Central memory CD8-positive, alpha-beta T cell (primary cell): ENCODE measurements around the gene TMPRSS5.

ENCODE experiments used
- ATAC-seq: fragments of 150-1000 bp; cut with Tn5 transposase; replicated peaks from 2 replicates; pipeline ENCODE4 v1.10.0; 2022; ENCODE audit warnings: mild to moderate bottlenecking, moderate FRiP score, moderate number of reproducible peaks; ENCODE audit not compliant: poor library complexity, severe bottlenecking; ENCODE audit errors: extremely low read depth
- DNase-seq, 2 donors: peaks; one replicate each; pipeline ENCODE4 v3.0.0; 2021; ENCODE audit warnings: low spot score in 2 of 2
- H3K27ac Mint-ChIP-seq: one replicate; pipeline ENCODE4 v1.8.0; 2022; ENCODE audit warnings: low read depth, mild to moderate bottlenecking, moderate library complexity, mixed read lengths
- H3K27me3 Mint-ChIP-seq: one replicate; pipeline ENCODE4 v1.8.0; 2022; ENCODE audit warnings: mixed read lengths
- H3K36me3 Mint-ChIP-seq: one replicate; pipeline ENCODE4 v1.8.0; 2022; ENCODE audit warnings: mild to moderate bottlenecking, moderate library complexity, mixed read lengths; ENCODE audit not compliant: insufficient read depth
- H3K4me1 Mint-ChIP-seq: one replicate; pipeline ENCODE4 v1.8.0; 2022; ENCODE audit warnings: mixed read lengths
- H3K4me3 Mint-ChIP-seq: one replicate; pipeline ENCODE4 v1.8.0; 2022; ENCODE audit warnings: mild to moderate bottlenecking, moderate library complexity, mixed read lengths
- H3K9me3 Mint-ChIP-seq: one replicate; pipeline ENCODE4 v1.8.0; 2022; ENCODE audit warnings: mixed read lengths

Gene TMPRSS5

DNA sequence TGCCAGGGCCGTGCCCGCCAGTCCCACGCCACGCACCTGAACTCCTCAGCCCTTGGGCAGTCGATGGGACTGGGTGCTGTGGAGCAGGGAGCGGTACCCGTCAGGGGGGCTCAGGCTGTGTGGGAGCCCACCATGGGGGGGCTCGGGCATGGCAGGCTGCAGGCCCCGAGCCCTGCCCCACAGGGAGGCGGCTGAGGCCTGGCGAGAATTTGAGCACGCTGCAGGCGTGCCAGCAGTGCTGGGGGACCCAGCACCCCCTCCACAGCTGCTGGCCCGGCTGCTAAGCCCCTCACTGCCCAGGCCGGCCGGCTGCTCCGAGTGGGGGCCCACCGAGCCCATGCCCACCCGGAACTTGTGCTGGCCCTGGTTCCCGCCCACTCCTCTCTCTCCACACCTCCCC lies 56.8 kb downstream of the TMPRSS5 start:
- ATAC-seq (no peak), DNase-seq (no peak)
- peaks cover 47% of the 10 kb centered on the region for H3K27me3 Mint-ChIP-seq
- H3K27ac Mint-ChIP-seq: no peak overlapping the region
- no peaks in the 10 kb centered on the region for H3K9me3 Mint-ChIP-seq
- no peaks in the 10 kb centered on the region for H3K36me3 Mint-ChIP-seq
- H3K4me3 Mint-ChIP-seq: no peak overlapping the region
- H3K4me1 Mint-ChIP-seq: no peaks in the 10 kb centered on the region

DNA sequence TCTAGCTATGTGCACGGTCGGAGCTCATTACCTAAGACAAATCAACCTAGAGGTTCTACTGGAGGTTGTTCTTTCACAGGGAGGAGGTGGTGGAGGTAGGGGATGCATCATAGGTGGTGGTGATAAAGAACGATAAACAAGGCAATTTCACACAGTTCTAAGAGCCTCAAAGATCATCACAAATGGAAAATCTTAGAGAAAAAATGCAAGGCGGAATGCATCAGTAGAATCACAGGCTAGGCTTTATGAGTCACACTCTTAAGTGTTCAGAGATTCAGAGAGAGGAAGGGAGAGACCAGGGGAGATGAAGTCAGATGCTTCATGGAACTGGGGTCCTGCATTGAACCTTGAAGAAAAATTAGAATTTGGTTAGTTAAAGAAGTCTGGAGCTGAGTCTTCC lies 58.3 kb downstream of the TMPRSS5 start:
- no peak overlapping the region for H3K4me3 Mint-ChIP-seq
- peaks cover 39% of the 10 kb centered on the region for H3K27me3 Mint-ChIP-seq
- no peaks in the 10 kb centered on the region for H3K36me3 Mint-ChIP-seq
- ATAC-seq (no peak), DNase-seq (no peak)
- no peak overlapping the region for H3K27ac Mint-ChIP-seq
- no peaks in the 10 kb centered on the region for H3K4me1 Mint-ChIP-seq
- no peaks in the 10 kb centered on the region for H3K9me3 Mint-ChIP-seq

DNA sequence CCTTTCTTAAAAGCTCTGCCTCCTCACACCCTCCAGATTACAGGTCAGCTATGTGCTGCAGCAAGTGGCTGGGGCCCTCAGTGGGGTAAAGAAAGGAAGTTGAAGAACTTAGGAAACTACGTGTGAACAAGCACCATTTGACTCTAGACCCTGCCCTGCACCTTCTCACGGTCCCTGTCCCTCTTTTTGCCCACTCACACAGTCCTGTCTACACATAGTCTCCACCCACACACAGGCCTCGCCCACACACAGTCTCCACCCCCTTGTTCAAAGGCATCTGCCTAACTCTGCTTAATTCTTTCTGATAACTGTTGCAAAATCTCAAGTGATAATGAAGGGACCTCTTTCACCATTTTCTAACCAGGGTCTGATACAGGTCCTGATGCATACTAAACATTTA lies 59.0 kb downstream of the TMPRSS5 start:
- Mint-ChIP-seq H3K4me3 (no peak overlapping the region), H3K27ac (no peak overlapping the region), H3K4me1 (no peaks in the 10 kb centered on the region), H3K9me3 (no peaks in the 10 kb centered on the region), H3K36me3 (no peaks in the 10 kb centered on the region), H3K27me3 (peaks cover 37% of the 10 kb centered on the region)
- ATAC-seq (no peak), DNase-seq (no peak)

DNA sequence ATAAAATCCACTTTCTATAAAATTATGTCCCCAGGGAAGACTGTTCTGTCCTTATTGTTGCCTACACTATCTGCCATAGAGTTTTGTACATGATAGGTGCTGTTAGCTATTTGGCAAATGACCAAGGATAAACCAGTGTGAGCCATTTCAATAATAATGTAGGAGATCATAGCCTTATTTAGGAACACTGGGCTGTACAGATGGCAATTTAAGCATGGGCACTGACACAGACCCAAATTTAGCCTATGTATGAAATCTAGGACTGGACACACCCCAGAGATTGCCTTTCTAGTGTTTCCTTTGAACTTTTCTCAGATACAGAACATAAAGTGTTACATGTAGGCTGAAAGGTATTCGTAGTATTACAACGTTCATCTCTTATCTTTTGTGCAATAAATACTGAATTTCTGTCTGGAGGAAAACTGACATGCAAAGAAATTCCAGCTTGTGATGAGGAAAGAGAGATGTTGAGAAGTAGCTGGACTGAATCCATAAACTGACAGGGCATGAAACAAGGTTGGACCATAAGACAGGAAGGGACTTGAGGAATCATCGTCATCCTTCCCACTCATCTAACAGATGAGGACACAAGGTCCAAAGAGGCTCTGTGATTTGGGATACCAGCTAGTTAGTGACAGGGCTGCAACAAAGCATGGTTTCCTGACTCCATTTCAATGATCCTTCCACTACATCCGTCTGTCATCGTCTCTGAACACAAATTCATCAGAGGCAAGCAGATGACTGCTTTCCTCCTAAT lies 60.3 kb downstream of the TMPRSS5 start:
- Mint-ChIP-seq H3K9me3 (no peaks in the 10 kb centered on the region), H3K27me3 (peaks cover 35% of the 10 kb centered on the region), H3K4me3 (no peak overlapping the region), H3K4me1 (no peaks in the 10 kb centered on the region), H3K36me3 (no peaks in the 10 kb centered on the region), H3K27ac (no peak overlapping the region)
- DNase-seq (no peak), ATAC-seq (no peak)

DNA sequence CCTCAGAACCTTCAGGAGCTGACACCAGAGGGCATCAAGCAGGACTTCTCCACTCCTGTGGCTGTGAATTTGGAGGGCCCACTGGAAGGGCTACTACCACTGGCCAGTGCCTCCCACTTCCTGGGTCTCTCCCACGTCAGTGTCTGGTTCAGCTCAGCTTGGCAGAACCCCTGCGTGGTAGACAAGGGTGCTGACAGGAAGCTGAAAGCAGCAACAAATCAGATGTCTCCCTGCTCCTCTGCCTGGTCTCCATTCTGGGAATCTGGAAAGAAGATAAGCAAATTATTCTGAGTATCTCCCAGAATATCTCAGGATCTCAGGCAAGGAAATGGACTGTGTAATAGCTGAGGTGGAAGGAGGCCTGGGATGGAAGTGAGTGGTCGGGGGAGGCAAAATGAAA lies 61.5 kb downstream of the TMPRSS5 start:
- Mint-ChIP-seq H3K27ac (no peak overlapping the region), H3K4me3 (no peak overlapping the region), H3K27me3 (peaks cover 35% of the 10 kb centered on the region), H3K36me3 (no peaks in the 10 kb centered on the region), H3K4me1 (no peaks in the 10 kb centered on the region), H3K9me3 (no peaks in the 10 kb centered on the region)
- DNase-seq (no peak), ATAC-seq (no peak)

DNA sequence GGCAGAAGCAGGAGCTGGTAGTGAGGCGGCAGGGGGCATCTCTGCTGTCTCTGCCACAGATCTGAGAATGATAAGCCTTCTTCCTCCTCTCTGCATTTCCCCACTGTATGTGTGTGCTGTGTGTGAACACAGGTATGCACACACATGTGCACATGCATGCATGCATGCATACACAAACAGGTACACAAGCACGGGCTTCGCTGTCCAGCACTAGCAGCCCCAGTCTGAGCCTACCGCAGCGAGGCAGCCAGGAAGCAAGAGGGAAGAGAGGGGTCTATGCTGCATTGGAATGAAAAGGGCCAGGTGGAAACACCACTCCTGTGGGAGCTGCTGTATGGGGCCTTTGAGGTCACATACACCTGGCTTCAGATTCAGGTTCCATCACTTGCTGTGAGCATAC lies 62.4 kb downstream of the TMPRSS5 start:
- peaks cover 44% of the 10 kb centered on the region for H3K27me3 Mint-ChIP-seq
- no peaks in the 10 kb centered on the region for H3K9me3 Mint-ChIP-seq
- no peak overlapping the region for H3K27ac Mint-ChIP-seq
- H3K4me3 Mint-ChIP-seq: no peak overlapping the region
- ATAC-seq: no peak
- no peaks in the 10 kb centered on the region for H3K4me1 Mint-ChIP-seq
- no peak for DNase-seq
- H3K36me3 Mint-ChIP-seq: no peaks in the 10 kb centered on the region

DNA sequence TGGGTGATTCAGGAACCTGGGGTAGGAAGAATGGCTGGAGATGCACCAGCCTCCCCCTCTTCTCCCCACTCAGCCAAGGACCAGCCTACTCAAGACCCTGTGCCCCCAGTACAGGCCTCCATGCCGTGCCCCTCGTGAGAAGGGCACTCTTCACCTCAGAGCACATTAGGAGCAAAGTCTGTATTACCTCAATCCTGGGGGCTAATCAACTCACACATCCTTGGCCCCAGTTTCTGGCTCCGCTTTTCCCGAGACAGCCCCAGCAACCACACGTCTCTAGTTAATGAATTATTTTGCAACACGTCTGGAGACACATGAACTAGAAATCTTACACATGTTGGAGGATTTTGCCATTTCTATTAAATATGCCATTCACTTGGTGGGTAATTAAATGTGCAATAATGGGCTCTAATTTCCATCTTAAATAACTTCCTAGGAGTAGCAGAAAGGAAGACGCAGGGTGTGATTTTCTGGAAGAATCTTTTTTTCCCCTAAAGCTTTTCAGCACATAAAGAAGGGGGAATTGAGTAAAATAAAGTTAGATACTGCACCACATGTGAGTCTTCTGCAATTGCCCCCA lies 63.0 kb downstream of the TMPRSS5 start:
- Mint-ChIP-seq H3K4me1 (no peaks in the 10 kb centered on the region), H3K9me3 (no peaks in the 10 kb centered on the region), H3K27ac (no peak overlapping the region), H3K4me3 (no peak overlapping the region), H3K36me3 (no peaks in the 10 kb centered on the region), H3K27me3 (peaks cover 47% of the 10 kb centered on the region)
- ATAC-seq (no peak), DNase-seq (no peak)

DNA sequence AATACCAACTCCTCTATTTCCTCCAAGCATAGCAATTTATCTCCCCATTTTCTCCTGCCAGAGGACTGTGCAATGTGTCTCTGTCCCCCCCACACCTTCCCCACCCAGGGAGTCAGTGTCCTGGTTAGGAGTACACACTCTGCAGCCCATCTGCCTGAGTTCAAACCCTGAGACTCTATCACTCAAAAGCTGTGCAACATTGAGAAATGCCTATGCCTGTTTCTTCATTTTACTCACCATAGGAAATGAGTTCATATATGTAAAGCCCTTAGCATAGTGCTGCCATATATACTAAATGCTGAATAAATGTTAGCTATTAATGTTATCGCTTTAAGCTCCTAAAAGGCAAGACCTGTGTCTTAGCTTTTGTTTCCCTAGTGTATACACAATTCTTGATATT lies 64.0 kb downstream of the TMPRSS5 start:
- H3K27me3 Mint-ChIP-seq: peaks cover 37% of the 10 kb centered on the region
- no peak for ATAC-seq
- no peak overlapping the region for H3K27ac Mint-ChIP-seq
- H3K36me3 Mint-ChIP-seq: no peaks in the 10 kb centered on the region
- H3K4me3 Mint-ChIP-seq: no peak overlapping the region
- H3K9me3 Mint-ChIP-seq: no peaks in the 10 kb centered on the region
- no peaks in the 10 kb centered on the region for H3K4me1 Mint-ChIP-seq
- DNase-seq: no peak

DNA sequence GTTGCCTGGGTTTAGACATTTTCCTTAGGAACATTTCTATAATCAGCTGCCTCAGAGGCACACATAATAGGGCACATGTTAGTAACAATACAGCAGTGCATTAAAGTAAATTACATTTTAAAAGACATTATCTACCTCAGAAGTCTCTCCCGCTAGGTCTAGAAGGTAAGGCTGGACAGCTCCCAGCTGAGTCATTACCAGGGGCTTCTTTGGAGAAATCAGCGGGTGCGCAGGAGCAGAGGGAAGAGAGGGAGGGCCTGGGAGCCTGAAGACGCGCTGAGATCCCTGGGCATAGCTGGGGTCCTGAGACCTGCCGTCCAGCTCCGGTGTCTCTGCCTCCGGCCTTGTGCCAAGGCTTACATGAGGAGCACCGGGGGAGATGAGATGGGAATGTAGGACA lies 67.7 kb downstream of the TMPRSS5 start:
- H3K4me3 Mint-ChIP-seq: no peak overlapping the region
- H3K36me3 Mint-ChIP-seq: peaks cover 2% of the 10 kb centered on the region
- H3K4me1 Mint-ChIP-seq: no peaks in the 10 kb centered on the region
- peaks cover 45% of the 10 kb centered on the region for H3K27me3 Mint-ChIP-seq
- H3K27ac Mint-ChIP-seq: no peak overlapping the region
- ATAC-seq: no peak
- peaks cover 5% of the 10 kb centered on the region for H3K9me3 Mint-ChIP-seq
- DNase-seq: no peak

DNA sequence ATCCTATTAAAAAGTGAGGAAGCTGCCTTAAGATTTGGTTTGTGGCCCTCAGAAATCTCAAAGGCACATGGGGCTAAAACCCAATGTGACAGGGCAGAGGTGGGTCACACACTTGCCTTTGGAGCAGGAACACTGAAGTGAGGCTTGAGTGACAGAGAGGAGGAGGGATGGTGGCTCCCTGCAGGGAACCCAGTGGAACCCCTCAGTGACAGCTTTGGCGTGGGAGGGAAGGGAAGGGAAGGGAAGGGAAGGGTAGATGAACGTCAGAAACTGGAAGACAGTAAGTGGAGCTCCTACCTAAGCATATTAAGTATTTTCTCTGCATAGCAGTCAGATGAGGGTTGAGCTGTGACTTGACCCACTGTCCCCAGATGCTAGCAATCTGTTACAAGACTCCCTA lies 68.5 kb downstream of the TMPRSS5 start:
- H3K4me1 Mint-ChIP-seq: no peaks in the 10 kb centered on the region
- H3K36me3 Mint-ChIP-seq: peaks cover 2% of the 10 kb centered on the region
- no peak for ATAC-seq
- DNase-seq: no peak
- H3K27me3 Mint-ChIP-seq: peaks cover 41% of the 10 kb centered on the region
- no peak overlapping the region for H3K27ac Mint-ChIP-seq
- H3K9me3 Mint-ChIP-seq: peaks cover 5% of the 10 kb centered on the region
- no peak overlapping the region for H3K4me3 Mint-ChIP-seq
